Keratinocyte (primary cell): ENCODE data around the gene CDH15.

Experiments used
- EZH2 ChIP-seq: IDR thresholded peaks from one replicate; pipeline ENCODE4 v1.6.1; 2012; ENCODE audit warnings: inconsistent platforms, mild to moderate bottlenecking, low read length, moderate library complexity
- TF ChIP-seq, protein P1 (sequence below), 3 experiments: IDR thresholded peaks in 1 of 3; conservative IDR thresholded peaks in 1 of 3; optimal IDR thresholded peaks in 1 of 3; 2 replicates in 2 of 3; 3 replicates in 1 of 3; pipeline versions ENCODE3 to v1.5.1; 2011; ENCODE audit warnings: low read length in 3 of 3, mild to moderate bottlenecking in 3 of 3, moderate library complexity in 2 of 3, control low read depth in 1 of 3, inconsistent platforms in 1 of 3; ENCODE audit not compliant: insufficient read depth in 2 of 3; ENCODE audit errors: extremely low read depth in 1 of 3

DNA sequence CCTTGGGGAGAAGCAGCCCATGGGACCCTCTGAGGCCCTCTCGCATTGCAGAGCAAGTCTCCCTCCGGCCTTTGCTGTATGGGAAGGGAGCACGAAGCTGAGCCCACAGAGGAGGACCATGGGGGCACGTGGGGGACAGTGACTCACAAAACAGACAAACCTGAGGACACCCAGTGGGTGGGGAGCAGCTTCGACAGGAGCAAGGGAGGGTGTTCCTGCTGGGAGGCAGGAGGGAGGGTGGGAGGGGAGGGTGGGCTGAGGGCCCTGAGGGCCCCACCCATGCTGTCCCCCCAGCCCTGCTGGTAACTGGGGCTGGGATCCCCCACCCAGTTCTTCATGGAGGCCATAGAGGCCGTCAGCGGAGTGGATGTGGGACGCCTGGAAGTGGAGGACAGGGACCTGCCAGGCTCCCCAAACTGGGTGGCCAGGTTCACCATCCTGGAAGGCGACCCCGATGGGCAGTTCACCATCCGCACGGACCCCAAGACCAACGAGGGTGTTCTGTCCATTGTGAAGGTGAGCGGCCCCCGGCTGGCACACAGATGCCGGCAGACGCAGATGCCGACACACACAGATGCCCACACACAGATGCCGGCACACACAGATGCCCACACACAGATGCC, 16.3 kb downstream of the CDH15 start:
- TF ChIP-seq, protein P1, sequence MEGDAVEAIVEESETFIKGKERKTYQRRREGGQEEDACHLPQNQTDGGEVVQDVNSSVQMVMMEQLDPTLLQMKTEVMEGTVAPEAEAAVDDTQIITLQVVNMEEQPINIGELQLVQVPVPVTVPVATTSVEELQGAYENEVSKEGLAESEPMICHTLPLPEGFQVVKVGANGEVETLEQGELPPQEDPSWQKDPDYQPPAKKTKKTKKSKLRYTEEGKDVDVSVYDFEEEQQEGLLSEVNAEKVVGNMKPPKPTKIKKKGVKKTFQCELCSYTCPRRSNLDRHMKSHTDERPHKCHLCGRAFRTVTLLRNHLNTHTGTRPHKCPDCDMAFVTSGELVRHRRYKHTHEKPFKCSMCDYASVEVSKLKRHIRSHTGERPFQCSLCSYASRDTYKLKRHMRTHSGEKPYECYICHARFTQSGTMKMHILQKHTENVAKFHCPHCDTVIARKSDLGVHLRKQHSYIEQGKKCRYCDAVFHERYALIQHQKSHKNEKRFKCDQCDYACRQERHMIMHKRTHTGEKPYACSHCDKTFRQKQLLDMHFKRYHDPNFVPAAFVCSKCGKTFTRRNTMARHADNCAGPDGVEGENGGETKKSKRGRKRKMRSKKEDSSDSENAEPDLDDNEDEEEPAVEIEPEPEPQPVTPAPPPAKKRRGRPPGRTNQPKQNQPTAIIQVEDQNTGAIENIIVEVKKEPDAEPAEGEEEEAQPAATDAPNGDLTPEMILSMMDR (optimal IDR thresholded peaks at IDR 0.05 in 1 of 3, IDR thresholded peaks at IDR 0.05 in 1 of 3, conservative IDR thresholded peaks at IDR 0.05 in 1 of 3; ENCODE audit: extremely low read depth in 1 of 3, insufficient read depth in 2 of 3, low read length in 3 of 3), result no peak
- no peak for TF ChIP-seq EZH2
